ENCODE measurements around the gene UBA1.
A peak's percentile ranks its signal among the peaks of the same experiment; 100 is the strongest.

UBA1 gene
- 107 to 234 reads per million in 2 donors for total RNA-seq

- peak; percentile 97 for DNase-seq
Observed at GRCh38 chrX:47193475-47194193, at the start of gene UBA1. UBA1 (plus strand) TSS chrX:47193829; CDS start chrX:47198803, 4,974 bp downstream.

GRCh38 chrX:47143894-47144625 is 49.6 kb upstream of the UBA1 start:
- no peak for DNase-seq

DNA sequence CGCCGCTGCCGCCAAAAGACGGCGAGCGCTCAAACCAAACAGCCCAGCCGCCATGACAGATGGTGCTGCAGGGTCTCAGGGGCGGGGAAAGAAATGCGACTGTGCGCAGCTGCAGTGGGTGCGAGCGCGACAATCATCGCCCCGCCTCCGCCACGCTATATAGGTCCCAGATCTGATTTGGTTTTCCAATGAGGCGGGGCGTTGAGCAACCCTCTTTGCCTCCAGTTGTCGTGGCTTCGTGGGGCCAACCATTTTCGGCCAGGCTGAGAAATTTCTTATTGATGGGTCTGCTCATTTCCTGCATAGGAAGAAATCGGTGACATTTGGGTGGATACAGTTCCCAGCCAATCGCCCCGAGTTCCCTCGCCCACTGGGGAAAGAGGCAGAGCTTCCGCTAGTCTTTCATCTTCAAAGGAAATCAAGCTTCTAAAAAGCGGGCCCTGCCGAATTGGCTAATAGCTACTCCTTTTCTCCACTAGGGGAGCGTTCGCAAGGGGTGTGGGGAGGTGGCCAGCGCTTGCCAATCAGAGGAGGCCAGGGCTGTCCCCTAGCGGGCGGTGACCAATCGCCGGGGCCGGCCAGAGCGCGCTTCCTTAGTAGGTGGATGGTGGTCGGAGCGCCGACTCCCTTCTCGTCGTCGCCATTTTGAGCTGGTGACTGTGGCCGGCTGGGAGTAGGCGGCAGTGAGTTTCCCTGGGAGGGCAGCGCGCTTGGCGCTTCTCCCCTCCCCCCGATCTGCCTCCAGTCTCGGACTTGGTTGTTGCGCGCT is 48.8 kb upstream of the UBA1 start, which contains the start of the genes NDUFB11 and RBM10:
Gene NDUFB11, minus strand, starts transcription at position 77 of the 769 bp plus-strand sequence. Its CDS starts 23 bp downstream, at position 54.
Gene RBM10, plus strand, starts transcription at position 596 of the 769 bp plus-strand sequence. CDS start 2,261 bp downstream, outside the sequence.
- peak; percentile 77 for DNase-seq

- no peak for DNase-seq
Observed at GRCh38 chrX:47145395-47146120, 48.1 kb upstream of the UBA1 start.

DNA sequence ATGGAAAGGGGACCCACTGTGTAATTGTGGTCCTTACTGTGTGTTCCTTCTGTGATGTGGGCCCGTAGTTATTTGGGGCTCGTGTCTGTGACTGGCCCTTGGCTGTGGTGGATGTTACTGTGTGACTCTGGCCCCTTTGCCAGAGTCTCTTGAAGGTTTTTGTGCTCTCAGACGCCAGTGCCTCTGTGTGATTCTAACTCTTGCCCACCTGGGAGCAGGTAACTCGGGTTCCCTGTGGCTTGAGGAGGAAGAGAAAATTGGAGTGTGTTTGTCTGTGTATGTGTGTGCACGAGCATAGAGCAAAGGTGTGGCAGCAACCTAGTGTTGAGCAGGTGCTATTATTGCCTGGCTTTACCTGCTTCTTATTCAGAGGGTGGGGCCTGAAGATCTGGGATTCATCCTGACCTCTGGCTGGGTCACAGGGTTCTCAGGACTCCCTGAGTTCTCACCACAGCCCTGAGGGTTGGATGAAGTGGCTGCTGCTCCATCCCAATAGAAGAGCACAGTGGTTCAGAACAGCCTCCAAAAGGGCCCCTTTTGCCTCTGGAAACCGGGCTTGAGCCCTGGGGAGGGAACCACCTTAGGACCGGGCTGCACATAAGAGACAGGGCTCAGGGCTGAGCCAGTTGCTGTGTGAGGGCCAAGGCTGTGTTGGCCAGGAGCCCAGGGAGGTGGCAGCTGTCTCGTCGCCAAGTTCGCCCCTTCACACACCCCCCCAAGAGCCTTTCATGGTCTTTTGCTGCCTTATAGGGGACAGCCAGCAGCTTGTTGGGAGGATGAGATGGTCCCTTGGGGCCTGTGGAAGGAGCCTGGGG is 47.3 kb upstream of the UBA1 start:
- DNase-seq: no peak

DNA sequence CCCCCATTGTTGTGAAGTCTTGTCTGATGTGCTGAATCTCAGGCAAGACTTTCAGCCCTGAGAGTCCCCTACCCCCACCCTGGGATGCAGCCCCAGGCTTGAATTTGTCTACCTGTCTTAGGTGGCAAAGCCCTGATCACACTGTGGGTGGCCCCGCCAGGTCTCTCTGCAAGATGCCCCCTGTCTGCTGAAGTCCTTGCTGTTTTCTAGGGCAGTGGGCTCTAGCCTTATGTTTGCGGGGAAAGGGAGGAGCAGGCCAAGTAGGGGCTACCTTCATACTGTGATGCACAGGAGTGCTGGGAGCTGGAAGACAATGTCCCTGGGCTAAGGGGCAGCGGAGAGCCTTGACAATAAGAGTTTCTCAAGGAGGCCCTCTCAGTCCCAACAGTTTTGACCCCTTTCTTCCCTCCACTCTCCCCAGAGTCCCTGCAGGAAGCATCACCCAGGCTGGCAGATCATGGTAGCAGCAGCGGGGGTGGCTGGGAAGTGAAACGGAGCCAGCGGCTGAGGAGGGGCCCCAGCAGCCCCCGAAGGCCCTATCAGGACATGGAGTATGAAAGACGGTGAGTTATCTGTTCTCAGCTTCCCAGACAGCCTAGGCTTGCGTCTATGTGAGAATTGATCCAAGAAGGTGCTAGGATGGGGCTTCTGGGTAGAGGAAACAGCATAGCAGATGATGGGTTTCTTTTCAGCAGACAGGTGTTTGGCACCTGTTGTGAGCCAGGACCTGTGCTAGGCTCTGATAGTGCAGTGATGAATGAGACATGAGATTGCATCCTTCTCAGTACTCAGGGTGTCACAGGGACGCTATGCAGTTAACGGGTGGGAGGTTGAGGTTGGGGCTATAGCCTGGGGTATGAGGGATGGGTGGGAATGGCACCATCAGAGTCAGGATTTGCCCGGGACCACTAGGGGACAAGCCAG is 46.4 kb upstream of the UBA1 start:
- no peak for DNase-seq

- no peak for DNase-seq
Observed at GRCh38 chrX:47148946-47149345, 44.7 kb upstream of the UBA1 start.

DNA sequence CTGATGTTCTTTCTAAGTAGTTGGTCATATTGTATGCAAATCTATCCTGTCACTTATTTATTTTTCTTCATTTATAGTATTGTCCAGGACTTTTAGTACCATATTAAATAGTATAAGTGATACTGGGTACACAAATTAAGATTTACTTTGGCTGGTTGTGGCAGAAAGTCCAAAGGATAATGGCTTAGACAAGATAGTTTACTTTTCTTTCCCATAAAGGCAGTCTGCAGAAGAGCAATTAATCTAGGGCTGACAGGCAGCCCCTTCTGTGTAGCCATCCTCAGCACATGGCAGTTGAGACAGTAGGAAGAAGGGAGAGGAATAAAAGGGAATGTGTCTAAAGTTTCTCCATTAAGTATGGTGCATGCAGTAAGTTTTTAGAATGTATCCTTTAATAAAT is 42.2 kb upstream of the UBA1 start:
- DNase-seq: no peak

- no peak for DNase-seq
Observed at GRCh38 chrX:47156611-47157520, 36.8 kb upstream of the UBA1 start.

DNA sequence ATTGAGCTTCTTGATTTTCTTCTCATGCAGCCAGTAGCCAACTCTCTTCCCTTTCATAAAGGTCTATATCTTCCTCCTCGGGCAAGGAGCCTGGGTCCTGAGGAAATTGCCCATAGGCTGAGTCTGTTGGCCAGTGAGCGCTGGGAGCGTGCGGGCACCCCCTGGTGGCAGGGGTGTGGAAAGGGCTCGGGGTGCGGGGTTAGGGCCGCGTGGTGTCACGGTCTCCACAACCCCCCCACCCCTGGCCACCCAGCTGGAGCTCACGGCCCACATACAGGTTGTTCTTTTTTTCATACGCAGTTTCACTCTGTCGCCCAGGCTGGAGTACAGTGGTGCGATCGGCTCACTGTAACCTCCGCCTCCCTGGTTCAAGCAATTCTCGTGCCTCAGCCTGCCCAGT is 35.5 kb upstream of the UBA1 start:
- DNase-seq: no peak

DNA sequence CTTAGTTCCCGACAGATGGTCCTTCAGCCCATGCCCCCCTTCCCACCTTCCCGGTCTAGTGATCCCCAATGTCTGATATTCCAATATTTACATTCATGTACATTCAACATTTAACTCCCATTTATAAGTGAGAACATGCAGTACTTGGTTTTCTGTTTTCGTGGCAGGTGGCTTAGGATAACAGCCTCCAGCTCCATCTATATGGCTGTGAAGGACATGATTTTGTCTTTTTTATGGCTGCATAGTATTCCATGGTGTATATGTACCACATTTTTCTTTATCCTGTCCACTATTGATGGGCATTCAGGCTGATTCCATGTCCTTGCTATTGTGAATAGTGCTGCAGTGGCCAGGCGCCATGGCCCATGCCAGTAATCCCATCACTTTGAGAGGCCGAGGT is 34.8 kb upstream of the UBA1 start:
- DNase-seq: no peak

GRCh38 chrX:47160781-47161180 is 32.8 kb upstream of the UBA1 start:
- DNase-seq: no peak

- DNase-seq: no peak
Observed at GRCh38 chrX:47162927-47163583, 30.6 kb upstream of the UBA1 start.

DNA sequence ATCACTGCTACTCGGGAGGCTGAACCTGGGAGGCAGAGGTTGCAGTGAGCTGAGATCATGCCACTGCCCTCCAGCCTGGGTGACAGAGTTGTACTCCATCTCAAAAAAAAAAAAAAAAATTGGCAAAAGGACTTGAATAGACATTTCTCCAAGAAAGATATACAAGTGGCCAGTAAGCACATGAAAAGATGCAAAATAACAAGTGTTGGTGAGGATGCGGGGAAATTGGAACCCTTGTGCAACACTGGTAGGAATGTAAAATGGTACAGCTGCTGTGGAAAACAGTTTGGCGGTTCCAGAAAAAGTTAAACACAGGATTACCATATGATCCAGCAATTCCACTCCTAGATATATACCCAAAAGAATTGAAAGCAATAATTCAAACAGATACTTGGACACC is 29.2 kb upstream of the UBA1 start:
- DNase-seq: no peak

- no peak for DNase-seq
Observed at GRCh38 chrX:47166126-47166525, 27.5 kb upstream of the UBA1 start.

DNA sequence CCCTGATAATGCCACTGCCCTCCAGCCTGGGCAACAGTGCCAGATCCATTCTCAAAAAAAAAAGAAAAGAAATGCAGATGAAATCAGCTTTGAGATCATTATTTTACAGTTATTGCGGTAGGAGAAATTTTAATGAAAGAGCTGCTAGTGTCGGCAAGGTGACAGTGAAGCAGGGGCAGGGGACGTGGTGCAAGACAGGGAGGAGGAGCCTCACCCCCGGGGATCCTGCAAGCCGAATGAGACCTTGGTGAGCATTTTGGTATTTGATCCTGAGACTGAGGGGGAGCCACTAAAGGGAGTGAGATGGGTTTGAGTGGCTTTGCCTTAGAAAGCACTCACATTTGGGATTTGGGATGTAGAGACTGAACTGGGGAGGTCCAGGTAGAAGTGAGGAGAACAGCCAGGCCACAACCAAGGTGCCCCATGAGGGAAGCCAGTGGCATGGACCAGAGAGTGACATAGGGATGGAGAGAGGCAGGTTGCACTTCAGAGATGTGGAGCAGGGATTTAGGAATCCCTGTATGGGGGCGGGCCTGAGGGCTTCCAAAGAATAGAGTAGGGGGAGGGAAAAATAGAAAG is 25.0 kb upstream of the UBA1 start:
- DNase-seq: no peak

DNA sequence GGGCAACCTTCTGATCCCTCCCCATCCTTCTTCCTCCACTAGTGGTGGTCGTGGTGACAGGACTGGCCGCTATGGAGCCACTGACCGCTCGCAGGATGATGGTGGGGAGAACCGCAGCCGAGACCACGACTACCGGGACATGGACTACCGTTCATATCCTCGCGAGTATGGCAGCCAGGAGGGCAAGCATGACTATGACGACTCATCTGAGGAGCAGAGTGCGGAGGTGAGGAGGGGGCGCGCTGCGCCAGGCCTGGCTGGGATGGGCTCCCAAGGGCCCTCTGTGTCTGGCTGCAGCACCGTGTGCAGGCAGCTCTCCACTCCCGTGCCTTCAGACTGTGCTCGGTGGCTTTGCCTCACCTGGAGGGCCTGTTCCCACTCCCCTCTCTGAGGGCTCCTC is 24.4 kb upstream of the UBA1 start:
- DNase-seq: no peak

DNA sequence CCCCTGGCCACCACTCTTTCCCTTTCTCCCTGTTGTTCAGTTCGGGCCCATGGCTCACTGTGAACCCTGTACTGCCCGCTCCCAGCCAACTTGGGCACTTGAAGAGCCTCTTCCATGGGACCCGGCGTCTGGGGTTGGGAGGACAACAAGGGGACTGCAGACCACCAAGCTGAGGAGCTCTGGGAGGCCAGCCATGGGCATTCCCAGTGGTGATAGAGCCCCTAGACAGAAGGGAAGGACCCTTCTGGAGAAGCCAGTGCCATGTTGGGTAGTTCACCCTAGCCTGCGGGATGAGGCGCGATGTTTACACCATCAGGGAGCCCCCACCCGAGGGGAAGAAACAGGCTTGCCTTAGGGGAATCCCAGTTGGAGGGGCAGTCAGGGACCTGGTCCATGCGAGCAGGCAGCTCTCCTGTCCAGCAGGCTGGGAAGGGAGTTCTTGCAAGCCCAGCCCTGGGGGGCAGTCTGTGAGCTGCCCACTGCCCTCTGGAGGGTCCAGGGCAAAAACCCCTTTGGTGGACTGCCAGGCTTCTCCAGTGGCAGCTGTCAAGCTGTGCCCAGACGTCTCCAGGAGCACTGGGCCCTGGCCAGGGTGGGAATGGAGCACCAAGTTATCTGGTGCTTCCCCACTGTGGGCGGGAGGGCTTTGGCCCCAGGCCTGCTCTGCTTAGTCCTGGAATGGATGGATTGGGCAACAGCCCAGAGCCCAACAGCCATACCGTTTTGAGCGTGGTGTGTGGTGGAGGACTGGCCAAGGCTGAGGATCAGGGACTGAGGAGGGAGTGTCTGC is 23.7 kb upstream of the UBA1 start:
- no peak for DNase-seq
